ENCODE data around the gene KEAP1.
A peak's percentile ranks its signal among the peaks of the same experiment; 100 is the strongest.
"Not testable (repeated sequence)": the region's sequence is repeated elsewhere in the genome, so short reads cannot be mapped to it uniquely, and the experiment has no call there.

Gene KEAP1

GRCh38 chr19:10461047-10461949 is 41.9 kb downstream of the KEAP1 start:
- Mint-ChIP-seq H3K4me1 (ENCODE audit: low read depth) (peaks cover 18% of the 10 kb centered on the region), H3K4me3 (peak overlapping the region; percentile 27), H3K27me3 (peaks cover 6% of the 10 kb centered on the region), H3K27ac (peak overlapping the region; percentile 35), H3K9me3 (no peaks in the 10 kb centered on the region), H3K36me3 (ENCODE audit: low read depth) (peaks cover 94% of the 10 kb centered on the region)
- intact Hi-C loops (cut with micrococcal nuclease), result no loop called here

DNA sequence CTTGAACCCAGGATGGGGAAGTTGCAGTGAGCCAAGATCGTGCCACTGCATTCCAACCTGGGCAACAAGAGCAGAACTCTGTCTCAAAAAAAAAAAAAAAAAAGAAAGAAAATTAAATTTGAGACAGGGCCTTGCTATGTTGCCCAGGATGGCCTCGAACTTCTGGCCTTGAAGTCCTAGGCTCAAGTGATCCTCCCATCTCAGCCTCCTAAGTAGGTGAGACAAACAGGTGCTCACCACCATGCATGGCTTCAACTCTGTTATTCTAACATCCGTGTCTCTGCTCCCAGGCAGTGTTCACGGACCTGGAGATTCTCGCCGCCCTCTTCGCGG is 42.5 kb downstream of the KEAP1 start:
- H3K27ac Mint-ChIP-seq, result no peak overlapping the region

DNA sequence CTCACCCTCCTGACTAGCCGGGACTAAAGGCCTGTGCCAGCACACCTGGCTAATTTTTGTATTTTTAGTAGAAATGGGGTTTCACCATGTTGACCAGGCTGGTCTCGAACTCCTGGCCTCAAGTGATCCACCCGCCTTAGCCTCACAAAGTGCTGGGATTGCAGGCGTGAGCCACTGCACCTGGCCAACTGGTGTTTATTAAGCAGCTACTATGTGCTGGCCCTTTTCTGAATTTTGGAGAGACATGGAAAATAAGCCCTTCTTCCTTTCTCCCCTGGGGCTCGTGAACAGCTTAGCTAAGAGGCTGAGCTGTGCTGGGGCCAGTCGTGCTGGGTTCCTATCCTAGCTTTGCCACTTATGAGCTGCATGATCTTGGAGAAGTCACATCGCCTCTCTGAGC is 44.4 kb downstream of the KEAP1 start:
- Mint-ChIP-seq H3K4me1 (ENCODE audit: low read depth) (peaks cover 18% of the 10 kb centered on the region), H3K36me3 (ENCODE audit: low read depth) (peaks cover 94% of the 10 kb centered on the region)
- intact Hi-C loops (cut with micrococcal nuclease); H3K9me3 Mint-ChIP-seq; H3K27ac Mint-ChIP-seq; H3K4me3 Mint-ChIP-seq; H3K27me3 Mint-ChIP-seq: not testable (repeated sequence)

More for the DNA sequence above, 42.5 kb downstream of the KEAP1 start:
- peaks cover 94% of the 10 kb centered on the region for H3K36me3 Mint-ChIP-seq (ENCODE audit: low read depth)
- intact Hi-C loops (cut with micrococcal nuclease), result no loop called here
- H3K4me3 Mint-ChIP-seq, result no peak overlapping the region
- H3K4me1 Mint-ChIP-seq (ENCODE audit: low read depth), result peaks cover 18% of the 10 kb centered on the region
- H3K27me3 Mint-ChIP-seq, result peaks cover 6% of the 10 kb centered on the region
- H3K9me3 Mint-ChIP-seq, result no peaks in the 10 kb centered on the region

DNA sequence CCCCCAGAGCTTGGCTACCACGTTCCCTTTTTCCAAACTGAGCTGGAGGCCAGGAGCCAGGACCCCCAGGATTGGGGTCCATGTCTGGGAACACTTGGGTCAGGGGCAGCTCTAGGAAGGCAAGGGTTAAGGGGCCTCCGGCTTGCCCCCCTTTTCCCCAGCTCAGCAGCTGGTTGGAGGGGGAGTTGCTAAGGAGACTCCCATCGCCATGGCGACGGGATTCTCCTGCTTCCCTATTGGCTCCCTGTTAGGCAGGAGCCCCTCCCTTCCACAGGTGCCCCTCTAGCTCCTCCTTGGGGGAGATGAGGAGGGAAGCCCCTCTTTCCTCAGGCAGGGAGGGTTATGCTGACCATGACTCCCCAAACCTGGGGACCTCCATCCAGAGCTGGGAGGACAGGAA is 48.9 kb downstream of the KEAP1 start:
- H3K36me3 Mint-ChIP-seq (ENCODE audit: low read depth), result peaks cover 100% of the 10 kb centered on the region
- H3K27ac Mint-ChIP-seq, result no peak overlapping the region
- intact Hi-C loops (cut with micrococcal nuclease), result no loop called here
- peaks cover 25% of the 10 kb centered on the region for H3K27me3 Mint-ChIP-seq
- no peak overlapping the region for H3K4me3 Mint-ChIP-seq
- H3K4me1 Mint-ChIP-seq (ENCODE audit: low read depth), result peaks cover 21% of the 10 kb centered on the region
- H3K9me3 Mint-ChIP-seq, result no peaks in the 10 kb centered on the region

DNA sequence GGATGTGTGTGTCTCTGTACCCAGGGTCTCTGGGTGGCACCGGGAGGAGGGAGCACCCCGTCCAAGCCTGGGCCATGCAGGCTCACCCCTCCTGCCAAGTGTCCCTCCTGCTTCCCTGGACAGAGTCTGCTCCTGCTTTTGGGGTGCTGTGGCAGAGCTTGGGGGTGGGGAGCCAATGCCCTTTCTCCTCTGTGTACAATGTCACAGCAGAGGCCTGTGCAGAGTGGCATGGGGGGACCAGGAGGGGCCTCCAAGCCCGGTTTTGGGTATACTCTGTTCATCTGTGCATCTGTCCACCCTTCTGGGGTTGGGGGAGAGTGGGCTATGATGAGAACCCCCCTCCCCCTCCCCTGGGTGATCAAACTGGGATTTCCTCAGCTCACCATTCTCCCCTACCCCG is 49.3 kb downstream of the KEAP1 start:
- intact Hi-C loops (cut with micrococcal nuclease), result no loop called here
- Mint-ChIP-seq H3K27me3 (peaks cover 25% of the 10 kb centered on the region), H3K27ac (no peak overlapping the region)

DNA sequence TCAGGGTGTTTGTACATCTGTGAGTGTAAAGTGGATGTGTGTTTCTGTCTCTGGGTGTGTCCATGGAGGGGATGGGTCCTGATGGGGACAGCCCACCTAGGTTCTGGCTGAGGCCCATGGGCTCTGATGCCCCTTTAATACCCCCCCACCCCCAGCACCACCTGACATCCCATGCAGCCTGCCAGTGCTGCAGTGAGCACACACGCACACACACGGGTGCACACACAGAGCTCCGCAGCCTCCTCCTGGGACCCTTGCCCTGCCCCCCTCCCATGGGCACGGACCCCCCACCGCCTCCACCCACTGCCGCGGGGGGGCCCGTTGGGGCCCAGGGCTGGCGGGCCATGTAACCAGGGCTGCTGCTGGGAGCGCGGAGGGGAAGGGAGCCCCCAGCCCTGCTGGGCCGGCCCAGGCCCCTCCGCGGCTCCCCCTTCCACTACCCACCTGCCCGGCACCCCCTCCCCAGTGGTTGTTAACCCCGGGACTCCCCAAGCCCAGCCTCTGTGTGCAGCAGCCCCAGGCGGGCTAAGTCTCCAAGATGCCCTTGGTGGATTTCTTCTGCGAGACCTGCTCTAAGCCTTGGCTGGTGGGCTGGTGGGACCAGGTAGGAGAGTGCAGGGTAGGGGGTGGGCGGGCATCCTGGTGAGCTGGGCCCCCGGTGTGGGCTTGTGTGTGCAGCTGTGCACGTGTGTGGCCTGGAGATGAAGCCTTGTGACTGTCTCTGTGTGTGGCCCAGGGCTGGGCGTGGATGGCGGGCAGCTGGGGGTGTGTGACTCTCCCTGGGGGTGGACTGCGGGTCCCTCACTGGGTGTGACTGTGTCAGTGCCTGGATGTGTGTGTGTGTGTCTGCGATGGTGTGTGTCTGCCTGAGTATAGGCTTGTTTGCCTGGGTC is 50.2 kb downstream of the KEAP1 start:
- Mint-ChIP-seq H3K36me3 (ENCODE audit: low read depth) (peaks cover 100% of the 10 kb centered on the region), H3K27ac (no peak overlapping the region), H3K9me3 (no peaks in the 10 kb centered on the region), H3K4me3 (no peak overlapping the region), H3K27me3 (peaks cover 28% of the 10 kb centered on the region), H3K4me1 (ENCODE audit: low read depth) (peaks cover 21% of the 10 kb centered on the region)
- intact Hi-C loops (cut with micrococcal nuclease), result no loop called here

More for the DNA sequence above, 49.3 kb downstream of the KEAP1 start:
- peaks cover 21% of the 10 kb centered on the region for H3K4me1 Mint-ChIP-seq (ENCODE audit: low read depth)
- peaks cover 100% of the 10 kb centered on the region for H3K36me3 Mint-ChIP-seq (ENCODE audit: low read depth)
- H3K9me3 Mint-ChIP-seq, result no peaks in the 10 kb centered on the region
- no peak overlapping the region for H3K4me3 Mint-ChIP-seq

GRCh38 chr19:10450853-10451609 is 52.1 kb downstream of the KEAP1 start:
- H3K9me3 Mint-ChIP-seq, result no peaks in the 10 kb centered on the region
- no peak overlapping the region for H3K27ac Mint-ChIP-seq
- H3K4me1 Mint-ChIP-seq (ENCODE audit: low read depth), result peaks cover 37% of the 10 kb centered on the region
- no peak overlapping the region for H3K4me3 Mint-ChIP-seq
- intact Hi-C loops (cut with micrococcal nuclease), result no loop called here
- H3K36me3 Mint-ChIP-seq (ENCODE audit: low read depth), result peaks cover 98% of the 10 kb centered on the region
- peaks cover 31% of the 10 kb centered on the region for H3K27me3 Mint-ChIP-seq

DNA sequence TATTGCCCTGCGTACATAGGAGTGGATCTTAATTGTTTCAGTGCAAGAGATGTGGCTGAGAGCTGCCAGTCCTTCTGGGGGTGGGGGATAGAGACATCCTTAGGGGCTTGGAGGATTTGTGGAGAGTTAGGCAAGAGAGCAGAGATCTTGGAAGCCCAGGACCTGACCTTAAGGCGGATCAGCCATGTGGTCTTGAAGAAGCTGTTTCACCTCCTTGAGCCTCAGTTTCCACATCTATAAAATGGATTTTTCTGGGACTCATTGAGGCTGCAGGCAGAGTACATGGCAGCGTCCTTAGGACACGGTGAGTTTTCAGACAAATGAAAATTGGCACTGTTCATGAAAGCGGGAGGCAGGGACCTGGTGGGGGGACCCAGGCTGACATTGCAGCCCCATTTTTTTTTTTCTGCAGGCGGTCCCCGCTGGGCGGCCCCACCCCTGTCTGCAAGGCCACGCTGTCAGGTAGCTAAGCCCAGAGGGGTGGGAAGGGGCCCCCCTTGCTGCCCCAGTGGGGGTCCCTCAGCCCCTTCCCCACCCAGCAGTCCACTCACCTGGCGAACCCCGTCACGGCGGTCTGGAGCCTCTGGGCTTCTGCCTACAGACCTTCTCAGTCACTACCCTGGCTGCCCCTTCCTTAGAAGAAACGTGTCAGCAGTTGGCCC is 52.8 kb downstream of the KEAP1 start:
- Mint-ChIP-seq H3K9me3 (no peaks in the 10 kb centered on the region), H3K4me3 (no peak overlapping the region), H3K27ac (no peak overlapping the region)

DNA sequence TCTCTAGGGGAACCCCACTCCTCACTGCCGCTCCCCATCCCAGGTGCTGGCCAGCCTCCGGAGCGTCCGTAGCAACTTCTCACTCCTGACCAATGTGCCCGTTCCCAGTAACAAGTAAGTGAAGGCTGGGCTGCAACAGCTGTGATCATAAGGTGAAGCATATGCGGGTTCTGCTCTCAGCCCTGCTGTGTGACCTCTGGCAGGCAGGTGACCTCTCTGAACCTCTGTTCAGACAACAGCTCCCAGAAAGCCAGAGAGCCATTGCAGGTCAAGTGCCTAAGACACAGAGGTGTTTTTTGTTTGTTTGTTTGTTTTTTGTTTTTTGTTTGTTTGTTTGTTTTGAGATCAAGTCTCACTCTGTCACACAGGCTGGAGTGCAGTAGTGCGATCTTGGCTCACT is 54.1 kb downstream of the KEAP1 start:
- Mint-ChIP-seq H3K4me3 (no peak overlapping the region), H3K9me3 (no peaks in the 10 kb centered on the region), H3K4me1 (ENCODE audit: low read depth) (peaks cover 49% of the 10 kb centered on the region), H3K27ac (no peak overlapping the region), H3K27me3 (peaks cover 31% of the 10 kb centered on the region), H3K36me3 (ENCODE audit: low read depth) (peaks cover 98% of the 10 kb centered on the region)
- intact Hi-C loops (cut with micrococcal nuclease), result no loop called here

More for the DNA sequence above, 52.8 kb downstream of the KEAP1 start:
- peaks cover 31% of the 10 kb centered on the region for H3K27me3 Mint-ChIP-seq
- intact Hi-C loops (cut with micrococcal nuclease), result no loop called here
- H3K36me3 Mint-ChIP-seq (ENCODE audit: low read depth), result peaks cover 98% of the 10 kb centered on the region
- peaks cover 43% of the 10 kb centered on the region for H3K4me1 Mint-ChIP-seq (ENCODE audit: low read depth)

DNA sequence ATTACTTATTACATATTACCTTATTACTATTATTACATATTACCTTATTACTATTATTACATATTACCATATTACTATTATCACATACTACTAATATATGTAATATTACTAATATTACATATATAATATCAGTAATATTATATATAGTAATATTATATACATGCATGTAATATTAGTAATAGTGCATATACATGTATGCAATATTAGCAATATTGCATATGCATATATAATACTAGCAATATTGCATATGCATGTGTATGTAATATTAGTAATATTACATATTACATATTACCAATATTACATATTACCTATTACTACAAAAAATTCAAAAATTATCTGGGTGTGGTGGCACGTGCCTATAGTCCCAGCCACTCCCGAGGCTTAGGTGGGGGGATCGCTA is 60.5 kb downstream of the KEAP1 start:
- H3K4me3 Mint-ChIP-seq, result no peak overlapping the region
- H3K36me3 Mint-ChIP-seq (ENCODE audit: low read depth), result peaks cover 70% of the 10 kb centered on the region
- H3K4me1 Mint-ChIP-seq (ENCODE audit: low read depth), result peaks cover 41% of the 10 kb centered on the region
- peaks cover 1% of the 10 kb centered on the region for H3K27me3 Mint-ChIP-seq
- H3K27ac Mint-ChIP-seq, result no peak overlapping the region
- intact Hi-C loops (cut with micrococcal nuclease), result no loop called here
- H3K9me3 Mint-ChIP-seq, result no peaks in the 10 kb centered on the region

- Mint-ChIP-seq H3K36me3 (ENCODE audit: low read depth) (peaks cover 61% of the 10 kb centered on the region), H3K27ac (no peak overlapping the region), H3K9me3 (no peaks in the 10 kb centered on the region), H3K27me3 (no peaks in the 10 kb centered on the region), H3K4me1 (ENCODE audit: low read depth) (peaks cover 31% of the 10 kb centered on the region), H3K4me3 (no peak overlapping the region)
- intact Hi-C loops (cut with micrococcal nuclease), result no loop called here
Observed at GRCh38 chr19:10439588-10439987, 63.6 kb downstream of the KEAP1 start.

Data from dendritic cell treated with granulocyte-macrophage colony-stimulating factor and Interleukin-4, amounts not matched to agents 40 ng/mL and 50 ng/mL, for 4 days (primary cell).